Adrenal gland (tissue), 5 donors: Measurements from ENCODE around the gene LILRB5.

Source experiments
- POLR2A ChIP-seq, 2 donors: fragments of 450-650 bp; IDR thresholded peaks; one replicate each; pipeline ENCODE4 v1.6.1; 2017; ENCODE audit warnings: antibody characterized with exemption in 2 of 2, mild to moderate bottlenecking in 2 of 2, moderate library complexity in 1 of 2
- TF ChIP-seq, protein P1 (sequence below), 6 experiments: fragments of 450-650 bp in 4 of 6; fragments of 200-600 bp in 2 of 6; sonication (generic) in 1 of 6; IDR thresholded peaks; 1 replicate in 5 of 6; 2 replicates in 1 of 6; pipeline versions ENCODE4 v1.5.1 to v1.8.0; 2016 to 2021; ENCODE audit warnings: antibody characterized with exemption in 6 of 6, mild to moderate bottlenecking in 2 of 6, moderate library complexity in 1 of 6
- donor health status: DM: no; HTN: no; CAD: no.

DNA sequence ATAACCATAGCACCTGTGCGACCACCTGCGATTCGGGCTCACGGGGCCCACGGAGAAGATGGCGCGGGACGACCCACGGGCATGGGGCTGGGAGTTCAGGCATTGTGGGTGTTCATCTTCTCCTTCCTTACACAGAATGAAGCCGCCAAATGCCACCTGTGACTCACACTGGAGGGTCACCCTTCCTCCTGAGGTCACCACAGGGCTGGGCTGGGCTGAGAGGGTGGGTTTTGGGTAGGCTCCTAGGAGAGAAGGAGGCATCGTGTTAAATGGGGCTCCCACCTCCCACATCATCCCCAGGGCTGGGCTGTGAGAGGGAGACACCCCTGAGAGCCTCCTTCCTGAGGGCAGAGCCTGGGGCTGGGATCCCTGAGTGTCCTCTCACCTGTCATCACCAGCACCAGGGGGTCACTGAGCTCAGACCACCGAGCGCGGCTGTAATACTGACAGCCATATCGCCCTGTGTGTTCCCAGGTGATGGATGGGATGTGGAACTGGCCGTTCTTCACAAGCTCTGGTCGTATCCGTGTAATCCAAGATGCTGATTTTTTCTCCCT lies 22.4 kb upstream of the LILRB5 start:
- TF ChIP-seq, protein P1, sequence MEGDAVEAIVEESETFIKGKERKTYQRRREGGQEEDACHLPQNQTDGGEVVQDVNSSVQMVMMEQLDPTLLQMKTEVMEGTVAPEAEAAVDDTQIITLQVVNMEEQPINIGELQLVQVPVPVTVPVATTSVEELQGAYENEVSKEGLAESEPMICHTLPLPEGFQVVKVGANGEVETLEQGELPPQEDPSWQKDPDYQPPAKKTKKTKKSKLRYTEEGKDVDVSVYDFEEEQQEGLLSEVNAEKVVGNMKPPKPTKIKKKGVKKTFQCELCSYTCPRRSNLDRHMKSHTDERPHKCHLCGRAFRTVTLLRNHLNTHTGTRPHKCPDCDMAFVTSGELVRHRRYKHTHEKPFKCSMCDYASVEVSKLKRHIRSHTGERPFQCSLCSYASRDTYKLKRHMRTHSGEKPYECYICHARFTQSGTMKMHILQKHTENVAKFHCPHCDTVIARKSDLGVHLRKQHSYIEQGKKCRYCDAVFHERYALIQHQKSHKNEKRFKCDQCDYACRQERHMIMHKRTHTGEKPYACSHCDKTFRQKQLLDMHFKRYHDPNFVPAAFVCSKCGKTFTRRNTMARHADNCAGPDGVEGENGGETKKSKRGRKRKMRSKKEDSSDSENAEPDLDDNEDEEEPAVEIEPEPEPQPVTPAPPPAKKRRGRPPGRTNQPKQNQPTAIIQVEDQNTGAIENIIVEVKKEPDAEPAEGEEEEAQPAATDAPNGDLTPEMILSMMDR (IDR thresholded peaks at IDR 0.05): no peak
- TF ChIP-seq POLR2A (IDR thresholded peaks at IDR 0.05): no peak
